ENCODE measurements around the gene FOXL3. TPM values are rescaled to one million over a fixed set of nuclear protein-coding genes. Genes with fewer than 3 reads are reported as not detected.

FOXL3 gene
- total RNA-seq, 1 donor from 2014 or later = not detected

DNA sequence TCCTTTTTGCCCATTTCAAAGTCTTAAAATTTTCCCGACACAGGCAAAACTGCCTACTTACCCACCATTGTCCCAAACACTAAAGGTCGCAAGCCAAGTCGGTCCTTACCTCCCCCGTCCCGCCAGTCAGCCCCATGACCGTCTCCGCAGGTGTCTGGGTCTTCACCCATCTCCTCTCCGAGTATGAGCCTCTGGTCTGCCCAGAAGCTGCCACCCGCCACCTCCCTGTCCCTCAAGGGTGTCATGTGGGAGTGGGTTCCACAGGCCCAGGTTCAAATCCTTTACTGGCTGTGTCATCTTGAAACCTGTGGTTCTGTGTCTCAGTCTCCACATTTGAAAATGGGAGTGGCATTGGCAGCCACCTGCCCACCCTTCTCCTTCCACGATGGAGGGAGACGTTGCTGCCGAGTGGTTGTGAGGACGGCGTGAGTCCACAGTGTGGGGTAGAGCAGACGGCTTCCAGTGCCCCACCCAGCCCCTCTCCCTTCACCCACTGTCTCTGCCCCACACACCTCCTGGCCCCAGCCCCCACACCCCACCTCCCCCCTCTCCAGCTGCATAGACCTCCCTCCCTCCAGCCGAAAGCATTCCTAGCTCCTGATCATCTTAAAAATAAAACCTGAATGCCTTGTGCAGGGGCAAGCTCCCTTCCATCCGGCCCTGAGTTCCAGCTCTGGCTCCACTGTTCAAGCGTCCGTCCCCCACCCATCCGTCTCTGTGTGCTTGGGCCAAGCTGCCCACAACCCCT is 35.3 kb downstream of the FOXL3 start:
- H3K4me3 Mint-ChIP-seq = no peak overlapping the region
- no peaks in the 10 kb centered on the region for H3K36me3 Mint-ChIP-seq (ENCODE audit: low read depth)
- peaks cover 11% of the 10 kb centered on the region for H3K27me3 Mint-ChIP-seq (ENCODE audit: insufficient read depth)
- no peak overlapping the region for H3K27ac Mint-ChIP-seq
- H3K9me3 Mint-ChIP-seq = no peaks in the 10 kb centered on the region
- intact Hi-C loops (cut with micrococcal nuclease) = no loop called here
- no peak for DNase-seq (ENCODE audit: low spot score)
- H3K4me1 Mint-ChIP-seq (ENCODE audit: low read depth) = no peaks in the 10 kb centered on the region

DNA sequence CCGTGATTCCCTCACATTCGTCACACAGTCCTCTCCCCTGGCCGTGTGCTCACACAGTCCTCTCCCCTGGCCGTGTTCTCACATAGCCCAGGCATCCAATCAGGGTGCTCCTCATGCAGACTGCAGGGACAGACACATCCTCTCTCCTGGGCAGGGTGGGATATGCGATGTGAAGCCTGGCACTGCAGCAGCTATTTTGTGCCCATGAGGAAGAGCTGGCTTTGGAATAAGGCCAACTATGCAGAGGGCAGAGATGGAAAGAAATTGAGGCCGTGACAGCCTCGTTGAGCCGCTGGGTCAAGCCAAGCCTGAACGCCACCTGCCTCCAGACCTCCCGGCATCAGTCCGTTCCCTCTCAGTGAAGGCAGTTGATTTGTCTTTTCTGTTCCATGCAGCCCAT is 35.8 kb downstream of the FOXL3 start:
- intact Hi-C loops (cut with micrococcal nuclease) = no loop called here
- DNase-seq (ENCODE audit: low spot score) = no peak
- no peak overlapping the region for H3K27ac Mint-ChIP-seq
- H3K9me3 Mint-ChIP-seq = no peaks in the 10 kb centered on the region
- no peaks in the 10 kb centered on the region for H3K4me1 Mint-ChIP-seq (ENCODE audit: low read depth)
- no peaks in the 10 kb centered on the region for H3K36me3 Mint-ChIP-seq (ENCODE audit: low read depth)
- H3K27me3 Mint-ChIP-seq (ENCODE audit: insufficient read depth) = peaks cover 11% of the 10 kb centered on the region
- H3K4me3 Mint-ChIP-seq = no peak overlapping the region

DNA sequence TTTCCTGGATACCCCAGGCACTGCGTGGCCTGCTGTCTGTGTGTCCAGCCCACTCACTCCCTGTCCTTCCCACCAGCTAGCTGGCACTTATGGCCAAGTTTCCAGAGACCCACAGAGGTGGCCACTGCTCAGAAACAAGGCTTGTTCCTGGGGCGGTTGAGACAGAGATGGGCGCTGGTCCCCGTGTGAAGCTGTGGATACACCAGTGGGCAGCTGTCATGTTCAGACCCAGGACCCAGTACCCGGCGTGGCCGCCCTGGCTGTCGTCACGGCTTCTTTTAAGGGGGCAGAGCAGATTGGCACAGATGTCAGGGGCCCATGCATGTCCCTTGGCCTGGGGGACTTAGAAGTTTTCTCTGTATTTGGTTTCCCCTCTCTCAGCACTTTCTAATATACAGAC is 36.3 kb downstream of the FOXL3 start:
- Mint-ChIP-seq H3K27me3 (ENCODE audit: insufficient read depth) (peaks cover 9% of the 10 kb centered on the region), H3K9me3 (no peaks in the 10 kb centered on the region), H3K36me3 (ENCODE audit: low read depth) (no peaks in the 10 kb centered on the region), H3K4me3 (no peak overlapping the region), H3K4me1 (ENCODE audit: low read depth) (no peaks in the 10 kb centered on the region), H3K27ac (no peak overlapping the region)
- no peak for DNase-seq (ENCODE audit: low spot score)
- intact Hi-C loops (cut with micrococcal nuclease) = no loop called here

- Mint-ChIP-seq H3K4me3 (no peak overlapping the region), H3K4me1 (ENCODE audit: low read depth) (no peaks in the 10 kb centered on the region), H3K27me3 (ENCODE audit: insufficient read depth) (peaks cover 9% of the 10 kb centered on the region), H3K27ac (no peak overlapping the region), H3K9me3 (no peaks in the 10 kb centered on the region), H3K36me3 (ENCODE audit: low read depth) (no peaks in the 10 kb centered on the region)
- DNase-seq (ENCODE audit: low spot score) = no peak
- intact Hi-C loops (cut with micrococcal nuclease) = no loop called here
These were observed 36.9 kb downstream of the FOXL3 start for GRCh38 chr7:326809-327232.

GRCh38 chr7:327233-327931 is 37.4 kb downstream of the FOXL3 start:
- DNase-seq (ENCODE audit: low spot score) = no peak
- Mint-ChIP-seq H3K4me1 (ENCODE audit: low read depth) (no peaks in the 10 kb centered on the region), H3K36me3 (ENCODE audit: low read depth) (no peaks in the 10 kb centered on the region), H3K27me3 (ENCODE audit: insufficient read depth) (peaks cover 11% of the 10 kb centered on the region), H3K9me3 (no peaks in the 10 kb centered on the region), H3K27ac (no peak overlapping the region), H3K4me3 (no peak overlapping the region)
- intact Hi-C loops (cut with micrococcal nuclease) = no loop called here

GRCh38 chr7:327991-328702 is 38.2 kb downstream of the FOXL3 start:
- no peak overlapping the region for H3K27ac Mint-ChIP-seq
- intact Hi-C loops (cut with micrococcal nuclease) = no loop called here
- DNase-seq (ENCODE audit: low spot score) = no peak
- H3K36me3 Mint-ChIP-seq (ENCODE audit: low read depth) = no peaks in the 10 kb centered on the region
- H3K27me3 Mint-ChIP-seq (ENCODE audit: insufficient read depth) = peaks cover 11% of the 10 kb centered on the region
- H3K9me3 Mint-ChIP-seq = no peaks in the 10 kb centered on the region
- H3K4me1 Mint-ChIP-seq (ENCODE audit: low read depth) = no peaks in the 10 kb centered on the region
- no peak overlapping the region for H3K4me3 Mint-ChIP-seq

- Mint-ChIP-seq H3K27me3 (ENCODE audit: insufficient read depth) (peaks cover 7% of the 10 kb centered on the region), H3K4me1 (ENCODE audit: low read depth) (no peaks in the 10 kb centered on the region), H3K4me3 (no peak overlapping the region), H3K27ac (no peak overlapping the region), H3K9me3 (peaks cover 6% of the 10 kb centered on the region), H3K36me3 (ENCODE audit: low read depth) (no peaks in the 10 kb centered on the region)
- intact Hi-C loops (cut with micrococcal nuclease) = no loop called here
- DNase-seq (ENCODE audit: low spot score) = no peak
These were observed 39.8 kb downstream of the FOXL3 start for GRCh38 chr7:329691-330281.

- H3K9me3 Mint-ChIP-seq = peaks cover 10% of the 10 kb centered on the region
- intact Hi-C loops (cut with micrococcal nuclease) = no loop called here
These were observed 40.7 kb downstream of the FOXL3 start for GRCh38 chr7:330511-331230.

GRCh38 chr7:332020-332517 is 42.1 kb downstream of the FOXL3 start:
- intact Hi-C loops (cut with micrococcal nuclease) = loop anchor here (1.0 to 2.0 kb wide), 3 partner anchors 305 to 442 kb away; no protein-coding TSS in a partner anchor
- H3K27ac Mint-ChIP-seq = no peak overlapping the region
- no peak for DNase-seq (ENCODE audit: low spot score)
- peaks cover 5% of the 10 kb centered on the region for H3K27me3 Mint-ChIP-seq (ENCODE audit: insufficient read depth)
- no peak overlapping the region for H3K4me3 Mint-ChIP-seq
- no peaks in the 10 kb centered on the region for H3K4me1 Mint-ChIP-seq (ENCODE audit: low read depth)
- H3K36me3 Mint-ChIP-seq (ENCODE audit: low read depth) = no peaks in the 10 kb centered on the region
- H3K9me3 Mint-ChIP-seq = peaks cover 10% of the 10 kb centered on the region

More at GRCh38 chr7:330511-331230, 40.7 kb downstream of the FOXL3 start:
- H3K36me3 Mint-ChIP-seq (ENCODE audit: low read depth) = no peaks in the 10 kb centered on the region
- no peak for DNase-seq (ENCODE audit: low spot score)
- H3K4me3 Mint-ChIP-seq = no peak overlapping the region
- H3K27ac Mint-ChIP-seq = peak overlapping the region; percentile 1
- H3K4me1 Mint-ChIP-seq (ENCODE audit: low read depth) = no peaks in the 10 kb centered on the region
- H3K27me3 Mint-ChIP-seq (ENCODE audit: insufficient read depth) = peaks cover 7% of the 10 kb centered on the region

GRCh38 chr7:332646-333392 is 42.8 kb downstream of the FOXL3 start:
- Mint-ChIP-seq H3K27ac (no peak overlapping the region), H3K36me3 (ENCODE audit: low read depth) (no peaks in the 10 kb centered on the region), H3K27me3 (ENCODE audit: insufficient read depth) (peaks cover 4% of the 10 kb centered on the region), H3K4me1 (ENCODE audit: low read depth) (no peaks in the 10 kb centered on the region), H3K9me3 (peaks cover 10% of the 10 kb centered on the region), H3K4me3 (no peak overlapping the region)
- intact Hi-C loops (cut with micrococcal nuclease) = loop anchor here (1.0 to 2.0 kb wide), 3 partner anchors 304 to 441 kb away; no protein-coding TSS in a partner anchor
- DNase-seq (ENCODE audit: low spot score) = peak; percentile 66

DNA sequence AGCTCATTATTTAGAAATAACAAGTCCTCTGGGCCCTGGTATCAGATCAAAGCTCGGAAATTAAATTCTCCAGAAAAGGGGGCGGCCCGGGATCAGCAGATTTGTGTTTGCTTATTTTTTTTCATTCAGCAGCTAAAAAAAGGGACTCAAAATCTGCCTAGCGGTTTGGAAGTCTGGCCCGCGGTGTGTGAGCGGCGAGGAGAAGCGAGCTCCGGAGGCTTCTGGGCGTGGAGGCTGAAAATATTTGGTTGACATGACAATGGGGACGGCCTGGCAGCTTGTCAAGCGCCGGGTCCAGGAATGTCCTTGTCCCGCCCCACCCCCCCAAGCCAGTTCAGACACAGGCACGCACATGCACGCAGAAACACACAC is 43.4 kb downstream of the FOXL3 start:
- DNase-seq (ENCODE audit: low spot score) = no peak
- H3K27ac Mint-ChIP-seq = no peak overlapping the region
- no peaks in the 10 kb centered on the region for H3K4me1 Mint-ChIP-seq (ENCODE audit: low read depth)
- intact Hi-C loops (cut with micrococcal nuclease) = loop anchor here (2.0 kb wide), 2 partner anchors 303 to 399 kb away; no protein-coding TSS in a partner anchor
- H3K36me3 Mint-ChIP-seq (ENCODE audit: low read depth) = no peaks in the 10 kb centered on the region
- H3K4me3 Mint-ChIP-seq = no peak overlapping the region
- H3K27me3 Mint-ChIP-seq (ENCODE audit: insufficient read depth) = peaks cover 1% of the 10 kb centered on the region
- peaks cover 10% of the 10 kb centered on the region for H3K9me3 Mint-ChIP-seq
